Epithelial cell of proximal tubule (primary cell): ENCODE data around the gene MCM9. TPM values are rescaled to one million over a fixed set of nuclear protein-coding genes. Genes with fewer than 3 reads are reported as not detected.
"Not testable (repeated sequence)": the region's sequence is repeated elsewhere in the genome, so short reads cannot be mapped to it uniquely, and the experiment has no call there.

Experiments used
- DNase-seq: peaks from one replicate; pipeline ENCODE4 v3.0.0-alpha.2; 2011; ENCODE audit warnings: low read depth
- H3K4me3 ChIP-seq: 2 replicates; pipeline ENCODE4 v1.5.1; 2011; ENCODE audit warnings: low read depth, mild to moderate bottlenecking, low read length
- CTCF ChIP-seq: conservative IDR thresholded peaks from 2 replicates; pipeline ENCODE4 v1.5.1; 2012; ENCODE audit warnings: low read depth, mild to moderate bottlenecking, low read length
- total RNA-seq: library from RNA; depleted of rRNA; stranded (reverse); fragments of >200 nt; gene quantifications from 2 replicates; pipeline ENCODE4 v1.2.3, GENCODE V29; 2015

Gene MCM9
- total RNA-seq, 1 donor from 2014 or later, result 9.6 TPM

DNA sequence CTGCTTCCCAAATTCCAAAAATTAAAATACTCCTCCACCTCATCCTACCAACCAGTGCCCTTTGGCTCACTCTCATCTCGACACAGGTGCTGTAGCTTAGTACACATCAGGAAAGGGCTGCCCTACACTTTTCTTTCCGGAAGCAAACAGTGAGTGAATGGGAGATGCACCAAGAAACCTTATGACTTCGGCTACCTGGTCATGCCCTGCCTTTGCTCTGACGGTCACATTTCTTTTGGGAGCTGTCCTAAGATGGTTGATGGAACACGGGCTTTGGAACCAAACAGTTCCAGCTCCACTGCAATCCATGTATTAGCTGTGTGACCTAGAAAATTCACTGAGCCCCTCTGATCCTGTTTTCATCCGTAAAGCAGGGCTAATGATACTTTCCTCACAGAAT lies 133.7 kb downstream of the MCM9 start:
- no peak for DNase-seq
- TF ChIP-seq CTCF, result no peak
- H3K4me3 ChIP-seq, result no peak overlapping the region

GRCh38 chr6:118800394-118801071 lies 134.4 kb downstream of the MCM9 start:
- peak; percentile 92 for TF ChIP-seq CTCF
- peak overlapping the region; percentile 23 for H3K4me3 ChIP-seq
- DNase-seq, result peak; percentile 41

- no peak for DNase-seq
- no peak for TF ChIP-seq CTCF
Observed at GRCh38 chr6:118799826-118800225, 135.1 kb downstream of the MCM9 start.

GRCh38 chr6:118796548-118796947 lies 138.4 kb downstream of the MCM9 start:
- H3K4me3 ChIP-seq, DNase-seq: not testable (repeated sequence)

More at GRCh38 chr6:118799826-118800225, 135.1 kb downstream of the MCM9 start:
- no peak overlapping the region for H3K4me3 ChIP-seq

- H3K4me3 ChIP-seq, result no peak overlapping the region
- no peak for DNase-seq
- no peak for TF ChIP-seq CTCF
Observed at GRCh38 chr6:118791499-118791898, 143.5 kb downstream of the MCM9 start.

- TF ChIP-seq CTCF, result no peak
- no peak overlapping the region for H3K4me3 ChIP-seq
- DNase-seq, result no peak
Observed at GRCh38 chr6:118789954-118790353, 145.0 kb downstream of the MCM9 start.

DNA sequence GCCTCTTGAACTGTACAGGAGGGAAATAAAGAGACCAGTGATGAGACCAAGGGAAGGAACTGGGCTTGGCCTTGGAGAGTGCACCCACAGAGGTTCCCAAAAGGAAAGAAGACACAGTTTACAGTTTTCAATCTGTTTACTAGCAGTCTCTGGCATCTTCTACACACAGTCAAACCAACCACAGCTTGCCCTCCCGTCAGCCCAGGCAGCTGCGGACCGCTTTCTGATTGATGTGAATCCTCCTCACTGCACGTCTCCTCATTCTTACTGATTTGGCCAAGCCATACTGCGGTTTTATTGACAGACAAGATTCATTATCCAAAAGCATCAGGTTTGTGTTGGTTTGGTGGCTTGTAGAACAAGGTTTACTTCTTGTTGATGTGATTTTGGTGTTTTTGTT lies 145.5 kb downstream of the MCM9 start:
- DNase-seq, result no peak
- no peak for TF ChIP-seq CTCF
- no peak overlapping the region for H3K4me3 ChIP-seq
